Endothelial cell of hepatic sinusoid (primary cell): ENCODE results near the gene CCDC159.

Source experiments
- in situ Hi-C: cut with HindIII; loops from 2 replicates; pipeline ENCODE4 v1.10.0; 2017; ENCODE audit warnings: low sequenced_read_pairs

Gene CCDC159

DNA sequence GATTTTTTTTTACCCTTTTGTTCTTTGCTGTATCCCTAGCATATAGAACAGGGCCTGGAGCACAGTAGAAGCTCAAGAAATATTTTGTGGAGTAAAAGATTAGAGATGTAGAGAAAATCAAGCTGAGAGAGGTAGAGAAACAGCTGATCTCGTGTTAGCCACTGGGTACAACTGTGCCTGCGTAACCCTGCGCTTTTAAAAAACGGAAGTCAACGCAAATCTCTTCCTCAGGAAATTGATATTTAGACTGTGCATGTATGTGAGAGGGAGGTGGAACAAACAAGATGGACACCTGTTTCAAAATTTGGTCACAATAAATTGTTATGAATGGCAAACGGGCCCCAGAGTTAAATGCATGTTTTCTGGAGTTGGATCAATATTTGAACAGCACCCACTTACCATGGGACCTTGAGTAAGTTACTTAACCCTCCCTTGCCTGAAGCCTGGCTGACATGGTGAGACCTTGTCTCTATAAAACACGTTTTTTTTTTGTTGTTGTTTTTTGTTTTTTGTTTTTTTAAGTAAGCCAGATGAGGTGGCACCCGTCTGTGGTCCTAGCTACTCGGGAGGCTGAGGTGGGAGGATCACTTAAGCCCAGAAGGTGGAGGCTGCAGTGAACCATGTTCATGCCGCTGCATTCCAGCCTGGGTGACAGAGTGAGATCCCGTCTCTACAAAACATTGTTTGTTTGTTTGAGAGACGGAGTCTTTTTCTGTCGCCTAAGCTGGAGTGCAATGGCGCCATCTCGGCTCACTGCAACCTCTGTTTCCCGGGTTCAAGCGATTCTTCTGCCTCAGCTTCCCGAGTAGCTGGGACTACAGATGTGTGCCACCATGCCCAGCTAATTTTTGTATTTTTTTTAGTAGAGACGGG lies 41.1 kb downstream of the CCDC159 start:
- in situ Hi-C loops = no loop called here

DNA sequence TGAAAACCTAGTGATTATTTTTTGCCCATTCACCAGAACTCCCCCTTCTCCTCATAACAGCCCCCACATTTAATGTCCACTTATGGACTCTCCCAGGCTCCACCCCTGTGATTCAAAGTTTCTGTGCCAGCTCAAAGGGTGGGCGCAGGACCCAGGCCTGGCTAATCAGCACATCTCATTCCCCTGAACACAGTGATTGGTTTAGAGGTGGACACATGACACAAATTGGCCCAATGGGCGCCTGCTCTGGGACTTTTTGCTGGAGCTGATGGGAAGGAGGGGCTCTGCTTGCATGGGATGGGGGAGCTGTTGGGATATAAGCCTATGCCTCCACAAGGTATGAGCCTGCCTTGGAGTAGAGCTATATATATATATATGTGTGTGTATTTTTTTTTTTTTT lies 44.0 kb downstream of the CCDC159 start:
- in situ Hi-C loops = no loop called here

DNA sequence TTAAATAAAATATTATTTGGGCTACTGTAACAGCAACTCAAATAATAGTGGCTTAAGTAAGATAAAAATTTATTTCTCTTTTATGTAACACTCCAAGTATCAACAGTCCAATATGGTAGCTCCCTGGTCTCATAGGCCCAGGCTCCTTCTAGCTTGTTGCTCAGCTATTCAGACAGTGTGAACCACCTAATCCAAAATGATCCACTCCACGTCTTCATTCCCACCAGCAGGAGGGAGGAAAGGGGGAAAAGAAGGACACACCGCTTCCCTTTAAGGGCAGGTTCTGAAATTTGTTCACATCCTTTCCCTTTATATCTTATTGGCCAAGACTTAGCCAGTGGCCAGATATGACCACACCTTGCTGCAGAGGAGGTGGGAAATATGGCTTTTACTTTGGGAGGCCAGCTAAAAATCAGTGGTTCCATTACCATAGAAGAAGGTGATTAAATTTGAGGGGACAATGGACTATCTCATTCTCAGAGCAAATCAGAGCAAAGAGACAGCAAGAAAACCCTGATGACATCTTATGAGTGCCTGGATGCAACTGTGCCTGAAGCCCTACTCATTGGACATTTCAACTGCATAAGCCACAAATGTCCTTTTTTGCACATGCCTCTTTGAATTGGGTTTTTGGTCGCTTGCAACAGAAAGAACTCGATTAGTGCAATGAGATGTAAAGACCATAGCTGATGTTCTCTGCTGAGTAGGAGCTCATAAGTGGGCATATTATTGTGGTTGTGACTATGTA lies 44.8 kb downstream of the CCDC159 start:
- in situ Hi-C loops = no loop called here

DNA sequence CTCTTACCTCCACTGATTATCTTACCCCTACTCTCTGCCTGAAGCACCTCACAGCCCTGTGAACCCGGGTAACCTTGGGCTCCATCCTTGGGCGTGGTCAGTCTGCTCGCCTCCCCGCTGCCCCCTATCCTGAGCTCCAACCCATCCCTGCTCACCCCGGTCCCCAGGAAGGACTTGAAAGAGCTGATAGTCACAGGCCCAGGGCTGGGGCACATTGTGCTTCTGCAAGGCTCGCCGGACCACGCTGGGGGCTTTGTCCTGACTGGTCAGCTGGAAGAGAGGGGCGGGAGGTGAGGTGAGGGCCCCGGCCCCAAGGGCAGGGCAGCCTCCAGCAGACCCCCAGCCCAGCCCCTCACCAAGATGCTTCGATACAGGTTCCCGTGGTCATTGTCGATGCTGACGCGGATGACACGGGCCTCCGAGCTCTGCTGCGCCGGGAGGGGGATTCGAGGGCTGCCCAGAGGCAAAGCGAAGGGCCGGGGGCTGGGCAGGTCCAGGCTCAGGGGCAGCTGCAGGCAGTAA lies 50.8 kb downstream of the CCDC159 start:
- in situ Hi-C loops = no loop called here

DNA sequence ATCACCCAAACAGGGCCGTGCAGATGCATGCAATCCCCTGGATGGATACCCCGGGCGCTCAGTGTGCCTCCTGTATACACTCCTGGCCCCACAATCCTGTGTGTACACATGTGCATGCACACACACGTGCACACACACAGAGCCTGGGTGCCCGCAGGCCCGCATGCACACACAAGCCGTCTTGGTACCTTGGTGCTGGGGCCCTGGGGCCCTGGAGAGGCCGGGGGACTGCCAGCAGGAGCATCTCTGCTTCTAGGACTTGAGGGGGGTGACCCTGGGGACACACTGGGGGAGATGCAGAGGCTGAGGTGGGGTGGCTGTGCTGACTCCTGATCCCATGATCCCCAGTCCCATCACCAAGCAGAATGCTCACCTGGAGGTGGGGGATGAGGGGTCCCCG lies 53.3 kb downstream of the CCDC159 start:
- in situ Hi-C loops = no loop called here

DNA sequence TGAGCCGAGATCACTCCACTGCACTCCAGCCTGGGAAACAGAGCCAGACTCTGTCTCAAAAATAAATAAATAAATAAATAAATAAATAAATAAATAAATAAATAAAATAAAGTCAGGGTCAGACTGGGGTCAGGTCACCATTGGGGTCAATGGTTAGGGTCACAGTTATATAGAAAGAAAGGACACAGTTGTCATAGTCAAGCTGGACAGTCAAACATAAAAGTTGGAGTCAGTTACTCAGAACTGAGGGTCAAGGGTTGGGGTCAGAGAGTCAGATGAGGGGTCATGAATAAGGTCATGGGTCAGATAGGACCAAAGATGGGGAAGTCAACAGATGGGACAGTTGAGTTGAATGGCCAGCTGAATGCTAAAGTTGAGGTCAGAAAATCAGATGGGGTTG lies 54.5 kb downstream of the CCDC159 start:
- in situ Hi-C loops = no loop called here

DNA sequence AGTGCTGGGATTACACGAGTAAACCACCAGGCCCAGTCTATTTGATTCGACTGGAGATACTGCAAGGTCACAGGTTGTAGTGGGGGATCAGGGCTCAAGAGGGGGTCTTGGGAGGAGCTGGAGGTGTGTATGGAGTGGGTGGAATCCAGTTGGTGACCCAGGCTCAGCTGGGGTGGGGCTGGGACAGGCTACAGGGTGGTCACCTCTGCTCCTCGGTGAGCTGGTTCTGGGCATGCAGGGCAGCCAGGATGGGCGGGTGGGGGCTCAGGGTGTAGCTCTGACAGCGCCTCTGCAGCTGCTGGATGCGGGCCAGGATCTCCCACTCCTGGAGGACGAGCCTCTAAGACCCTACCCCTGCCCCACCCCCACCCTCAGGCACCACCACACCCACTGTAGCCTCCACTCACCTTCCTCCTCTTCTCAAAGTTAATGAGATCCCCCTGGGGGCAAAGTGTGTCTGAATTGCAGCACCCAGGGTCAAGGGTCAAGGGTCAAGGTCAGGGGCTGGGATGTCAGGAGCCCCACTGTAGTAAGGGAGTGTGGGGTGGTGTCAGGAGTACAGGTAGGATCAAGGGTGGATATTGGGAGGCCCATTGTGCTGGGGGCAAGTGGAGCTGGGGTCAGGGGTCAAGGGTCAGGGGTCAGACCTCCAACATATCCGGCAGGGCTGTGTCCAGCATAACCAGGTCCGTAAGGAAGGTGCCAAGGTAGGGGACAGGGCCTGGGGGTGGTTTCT lies 55.7 kb downstream of the CCDC159 start:
- in situ Hi-C loops = no loop called here
